Measurements from ENCODE around the gene PTCH1. TPM values are rescaled to one million over a fixed set of nuclear protein-coding genes. Genes with fewer than 3 reads are reported as not detected.

Gene PTCH1
- total RNA-seq, 1 experiment from 2014 or later = 4.3 TPM

GRCh38 chr9:95463148-95464060, 53.4 kb downstream of the PTCH1 start:
- DNase-seq (ENCODE audit: low read depth) = no peak

- peak; percentile 93 for DNase-seq (ENCODE audit: low read depth)
Measured at GRCh38 chr9:95462249-95463147, 54.3 kb downstream of the PTCH1 start.

GRCh38 chr9:95461448-95462248, 55.1 kb downstream of the PTCH1 start:
- no peak for DNase-seq (ENCODE audit: low read depth)

GRCh38 chr9:95460518-95461164, 56.1 kb downstream of the PTCH1 start:
- no peak for DNase-seq (ENCODE audit: low read depth)

GRCh38 chr9:95459851-95460517, 56.8 kb downstream of the PTCH1 start:
- DNase-seq (ENCODE audit: low read depth) = no peak

GRCh38 chr9:95459178-95459577, 57.6 kb downstream of the PTCH1 start:
- no peak for DNase-seq (ENCODE audit: low read depth)

GRCh38 chr9:95458666-95459065, 58.1 kb downstream of the PTCH1 start:
- DNase-seq (ENCODE audit: low read depth) = no peak

GRCh38 chr9:95457769-95458168, 59.0 kb downstream of the PTCH1 start:
- DNase-seq (ENCODE audit: low read depth) = no peak

- no peak for DNase-seq (ENCODE audit: low read depth)
Measured at GRCh38 chr9:95455714-95456113, 61.1 kb downstream of the PTCH1 start.

- DNase-seq (ENCODE audit: low read depth) = no peak
Measured at GRCh38 chr9:95452176-95452575, 64.6 kb downstream of the PTCH1 start.

GRCh38 chr9:95451065-95451426, 65.7 kb downstream of the PTCH1 start:
- DNase-seq (ENCODE audit: low read depth) = no peak

GRCh38 chr9:95450171-95451064, 66.4 kb downstream of the PTCH1 start:
- no peak for DNase-seq (ENCODE audit: low read depth)

- no peak for DNase-seq (ENCODE audit: low read depth)
Measured at GRCh38 chr9:95449016-95449415, 67.8 kb downstream of the PTCH1 start.

GRCh38 chr9:95447660-95448420, 68.9 kb downstream of the PTCH1 start:
- no peak for DNase-seq (ENCODE audit: low read depth)

GRCh38 chr9:95446984-95447383, 69.8 kb downstream of the PTCH1 start:
- no peak for DNase-seq (ENCODE audit: low read depth)

- no peak for DNase-seq (ENCODE audit: low read depth)
Measured at GRCh38 chr9:95446259-95446658, 70.5 kb downstream of the PTCH1 start.

- no peak for DNase-seq (ENCODE audit: low read depth)
Measured at GRCh38 chr9:95444160-95444559, 72.6 kb downstream of the PTCH1 start.

- no peak for DNase-seq (ENCODE audit: low read depth)
Measured at GRCh38 chr9:95443301-95443700, 73.5 kb downstream of the PTCH1 start.

GRCh38 chr9:95441081-95441480, 75.7 kb downstream of the PTCH1 start:
- DNase-seq (ENCODE audit: low read depth) = no peak

All from Daoy (cell line).